ENCODE results near the gene ZNF532.

GRCh38 chr18:58929206-58929605, 64.5 kb downstream of the ZNF532 start:
- TF ChIP-seq CTCF (conservative IDR thresholded peaks at IDR 0.05; ENCODE audit: low read depth, low read length) = no peak
- TF ChIP-seq EZH2 (IDR thresholded peaks at IDR 0.05; ENCODE audit: borderline replicate concordance, low read depth, low read length, poor library complexity, severe bottlenecking) = no peak
